ENCODE data around the gene POLA1.

GRCh38 chrX:24662352-24662751 is 31.4 kb upstream of the POLA1 start:
- TF ChIP-seq POLR2A (IDR thresholded peaks at IDR 0.05) (no peak), CTCF (IDR thresholded peaks at IDR 0.05) (no peak), POLR2AphosphoS5 (IDR thresholded peaks at IDR 0.05) (no peak), EP300 (IDR thresholded peaks at IDR 0.05; ENCODE audit: low read depth) (no peak)

All from transverse colon (tissue), 4 donors.